Thyroid gland (tissue), 4 donors: ENCODE data around the gene IQGAP3. TPM values are rescaled to one million over a fixed set of nuclear protein-coding genes. Genes with fewer than 3 reads are reported as not detected.

ENCODE experiments used
- DNase-seq, 2 donors: peaks; one replicate each; pipeline ENCODE4 v3.0.0-alpha.2; 2019
- H3K27ac ChIP-seq, 3 donors: fragments of 200-600 bp; sonication (generic); 1 replicate in 2 of 3; 2 replicates in 1 of 3; pipeline ENCODE4 v1.5.1; 2016 to 2019; ENCODE audit warnings: mild to moderate bottlenecking in 1 of 3, moderate library complexity in 1 of 3
- H3K27me3 ChIP-seq: fragments of 200-600 bp; sonication (generic); one replicate; pipeline ENCODE4 v1.5.1; 2019
- H3K36me3 ChIP-seq, 2 donors: fragments of 200-600 bp; sonication (generic); one replicate each; pipeline ENCODE4 v1.5.1; 2016 to 2019
- H3K4me1 ChIP-seq, 2 donors: fragments of 200-600 bp; sonication (generic); one replicate each; pipeline ENCODE4 v1.5.1; 2017 to 2019
- H3K4me3 ChIP-seq, 3 donors: fragments of 200-600 bp; sonication (generic); replicated peaks in 1 of 3; 1 replicate in 2 of 3; 2 replicates in 1 of 3; pipeline ENCODE4 v1.5.1; 2016; ENCODE audit warnings: mild to moderate bottlenecking in 1 of 3
- H3K9me3 ChIP-seq: fragments of 200-600 bp; sonication (generic); one replicate; pipeline ENCODE4 v1.5.1; 2017
- POLR2A ChIP-seq, 2 donors: fragments of 450-650 bp; IDR thresholded peaks; one replicate each; pipeline ENCODE4 v1.6.1; 2017; ENCODE audit warnings: antibody characterized with exemption in 2 of 2, mild to moderate bottlenecking in 2 of 2, moderate library complexity in 1 of 2
- WGBS, 2 donors: methylation state at CpG; one replicate each; pipeline ENCODE4 v1.1.5; 2017; 5-methylcytosine and 5-hydroxymethylcytosine counted together
- intact Hi-C: fragments of 100-400 bp; cut with DNase I; formaldehyde crosslinking; loops from one replicate; pipeline ENCODE4 v1.15.1; 2023
- total RNA-seq, 4 donors: library from RNA; depleted of rRNA; stranded (reverse); fragments of >200 nt; gene quantifications; one replicate each; pipeline ENCODE4 v1.2.3, GENCODE V29; 2016
- TF ChIP-seq, protein P1 (sequence below), 6 experiments: fragments of 200-600 bp in 3 of 6; fragments of 450-650 bp in 3 of 6; sonication (generic) in 3 of 6; IDR thresholded peaks; one replicate each; pipeline ENCODE4 v1.5.1; 2016 to 2019; ENCODE audit warnings: antibody characterized with exemption in 6 of 6, mild to moderate bottlenecking in 2 of 6, inconsistent platforms in 1 of 6, moderate library complexity in 1 of 6

IQGAP3 gene
- total RNA-seq, 4 donors from 2014 or later: 0.15 to 1.4 (median 0.50) TPM

- intact Hi-C loops: loop anchor here (5.0 kb wide), 1 partner anchor 35 kb away; no protein-coding TSS in a partner anchor
- 69 to 73% methylated on average over 10 to 11 of the region's 11 CpGs for WGBS, 2 donors
- H3K27ac ChIP-seq: peak overlapping the region in 2 of 3 donors; percentile 100
- H3K4me1 ChIP-seq: peaks cover 71 to 72% of the 10 kb centered on the region in 2 donors
- H3K27me3 ChIP-seq: no peaks in the 10 kb centered on the region
- H3K4me3 ChIP-seq: no peak overlapping the region
- no peak for DNase-seq
- H3K9me3 ChIP-seq: no peaks in the 10 kb centered on the region
- no peaks in the 10 kb centered on the region for H3K36me3 ChIP-seq
- TF ChIP-seq POLR2A (IDR thresholded peaks at IDR 0.05): no peak
- TF ChIP-seq, protein P1, sequence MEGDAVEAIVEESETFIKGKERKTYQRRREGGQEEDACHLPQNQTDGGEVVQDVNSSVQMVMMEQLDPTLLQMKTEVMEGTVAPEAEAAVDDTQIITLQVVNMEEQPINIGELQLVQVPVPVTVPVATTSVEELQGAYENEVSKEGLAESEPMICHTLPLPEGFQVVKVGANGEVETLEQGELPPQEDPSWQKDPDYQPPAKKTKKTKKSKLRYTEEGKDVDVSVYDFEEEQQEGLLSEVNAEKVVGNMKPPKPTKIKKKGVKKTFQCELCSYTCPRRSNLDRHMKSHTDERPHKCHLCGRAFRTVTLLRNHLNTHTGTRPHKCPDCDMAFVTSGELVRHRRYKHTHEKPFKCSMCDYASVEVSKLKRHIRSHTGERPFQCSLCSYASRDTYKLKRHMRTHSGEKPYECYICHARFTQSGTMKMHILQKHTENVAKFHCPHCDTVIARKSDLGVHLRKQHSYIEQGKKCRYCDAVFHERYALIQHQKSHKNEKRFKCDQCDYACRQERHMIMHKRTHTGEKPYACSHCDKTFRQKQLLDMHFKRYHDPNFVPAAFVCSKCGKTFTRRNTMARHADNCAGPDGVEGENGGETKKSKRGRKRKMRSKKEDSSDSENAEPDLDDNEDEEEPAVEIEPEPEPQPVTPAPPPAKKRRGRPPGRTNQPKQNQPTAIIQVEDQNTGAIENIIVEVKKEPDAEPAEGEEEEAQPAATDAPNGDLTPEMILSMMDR (IDR thresholded peaks at IDR 0.05): no peak
Measured at GRCh38 chr1:156497078-156497742, 75.2 kb downstream of the IQGAP3 start.

- Histone ChIP-seq H3K36me3 (no peaks in the 10 kb centered on the region), H3K27ac (peak overlapping the region; percentile 35 to 100 (median 100)), H3K27me3 (no peaks in the 10 kb centered on the region), H3K4me1 (peaks cover 72 to 73% of the 10 kb centered on the region in 2 donors), H3K4me3 (no peak overlapping the region), H3K9me3 (no peaks in the 10 kb centered on the region)
- WGBS, 2 donors: 60% methylated on average over 10 of the region's 10 CpGs
- intact Hi-C loops: loop anchor here (5.0 kb wide), 1 partner anchor 34 kb away; no protein-coding TSS in a partner anchor
- DNase-seq: no peak
- TF ChIP-seq, protein P1 (IDR thresholded peaks at IDR 0.05): no peak
- TF ChIP-seq POLR2A (IDR thresholded peaks at IDR 0.05): no peak
Measured at GRCh38 chr1:156496211-156496761, 76.1 kb downstream of the IQGAP3 start.

DNA sequence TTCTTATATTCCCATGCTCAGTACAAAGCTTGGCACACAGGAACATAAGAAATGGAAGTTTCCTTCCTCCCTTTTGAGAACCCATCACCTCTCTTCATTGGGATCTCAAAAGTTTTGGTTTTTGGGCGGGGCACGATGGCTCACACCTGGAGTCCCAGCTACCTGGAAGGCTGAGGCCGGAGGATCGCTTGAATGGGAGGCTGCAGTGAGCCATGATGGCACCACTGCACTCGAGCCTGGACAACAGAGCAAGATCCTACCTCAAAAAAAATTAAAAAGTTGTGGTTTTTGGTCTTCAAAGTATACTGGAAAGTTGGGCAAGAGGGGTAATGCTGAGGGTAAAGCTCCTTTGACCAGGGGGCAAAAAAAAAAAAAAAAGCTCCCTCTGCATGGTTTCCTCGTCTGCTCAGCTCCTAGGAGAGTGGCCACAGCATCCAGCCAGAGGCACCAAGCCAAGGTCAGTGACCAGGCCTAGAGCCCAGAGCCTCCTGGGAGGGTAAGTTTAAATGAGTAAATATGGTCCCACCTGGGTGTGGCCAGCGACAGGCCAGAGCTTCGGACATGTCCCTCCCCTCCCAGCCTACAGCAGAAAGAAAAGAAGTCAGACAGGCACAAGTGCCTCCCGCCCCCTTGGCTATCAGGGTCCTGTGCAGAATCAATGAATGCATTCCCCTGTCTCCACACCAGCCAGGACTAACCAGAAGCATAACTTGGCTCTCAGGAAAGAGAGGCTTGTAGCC is 76.8 kb downstream of the IQGAP3 start:
- Histone ChIP-seq H3K27ac (peak overlapping the region; percentile 35 to 100 (median 100)), H3K36me3 (no peaks in the 10 kb centered on the region), H3K9me3 (no peaks in the 10 kb centered on the region), H3K4me1 (peaks cover 79 to 80% of the 10 kb centered on the region in 2 donors), H3K4me3 (no peak overlapping the region), H3K27me3 (no peaks in the 10 kb centered on the region)
- 75 to 80% methylated on average over 9 of the region's 9 CpGs for WGBS, 2 donors
- DNase-seq: peak in 1 of 2 donors; percentile 26
- intact Hi-C loops: loop anchor here (5.0 kb wide), 1 partner anchor 33 kb away; no protein-coding TSS in a partner anchor
- TF ChIP-seq, protein P1 (IDR thresholded peaks at IDR 0.05): no peak
- no peak for TF ChIP-seq POLR2A (IDR thresholded peaks at IDR 0.05)

- H3K36me3 ChIP-seq: no peaks in the 10 kb centered on the region
- H3K9me3 ChIP-seq: no peaks in the 10 kb centered on the region
- H3K27ac ChIP-seq: peak overlapping the region in 2 of 3 donors; percentile 93 to 97
- no peak for DNase-seq
- H3K4me1 ChIP-seq: peaks cover 91 to 92% of the 10 kb centered on the region in 2 donors
- WGBS, 2 donors: 62 to 66% methylated on average over 7 of the region's 7 CpGs
- intact Hi-C loops: no loop called here
- H3K4me3 ChIP-seq: no peak overlapping the region
- no peaks in the 10 kb centered on the region for H3K27me3 ChIP-seq
- no peak for TF ChIP-seq POLR2A (IDR thresholded peaks at IDR 0.05)
- TF ChIP-seq, protein P1 (IDR thresholded peaks at IDR 0.05): no peak
Measured at GRCh38 chr1:156494309-156494895, 78.0 kb downstream of the IQGAP3 start.
